RKO (cell line): ENCODE data around the gene PTCD1.
"Not testable (repeated sequence)": the region's sequence is repeated elsewhere in the genome, so short reads cannot be mapped to it uniquely, and the experiment has no call there.

ENCODE experiments used
- DNase-seq: peaks from one replicate; pipeline ENCODE4 v3.0.0-alpha.2; 2016; ENCODE audit warnings: low spot score

Gene PTCD1

DNA sequence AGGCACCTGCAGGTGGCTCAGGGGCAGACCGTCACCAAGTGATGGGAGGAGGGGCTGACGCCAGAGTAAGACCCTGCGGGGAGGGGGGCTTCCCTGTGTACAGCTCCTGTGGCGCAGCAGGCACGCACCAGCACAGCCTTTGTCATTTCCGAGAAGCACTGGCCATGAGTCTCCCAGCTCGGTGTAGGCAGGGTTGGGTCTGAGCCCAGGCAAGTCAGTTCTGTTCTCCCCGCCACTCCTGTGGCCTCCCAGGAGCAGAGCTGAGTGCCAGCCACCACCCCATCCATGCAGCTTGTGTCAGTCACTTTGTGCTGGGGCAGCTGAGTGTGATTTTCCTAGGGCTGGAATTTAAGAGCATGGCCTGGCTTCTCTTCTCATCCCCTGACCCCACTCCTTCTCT is 13.3 kb upstream of the PTCD1 start:
- DNase-seq: no peak

DNA sequence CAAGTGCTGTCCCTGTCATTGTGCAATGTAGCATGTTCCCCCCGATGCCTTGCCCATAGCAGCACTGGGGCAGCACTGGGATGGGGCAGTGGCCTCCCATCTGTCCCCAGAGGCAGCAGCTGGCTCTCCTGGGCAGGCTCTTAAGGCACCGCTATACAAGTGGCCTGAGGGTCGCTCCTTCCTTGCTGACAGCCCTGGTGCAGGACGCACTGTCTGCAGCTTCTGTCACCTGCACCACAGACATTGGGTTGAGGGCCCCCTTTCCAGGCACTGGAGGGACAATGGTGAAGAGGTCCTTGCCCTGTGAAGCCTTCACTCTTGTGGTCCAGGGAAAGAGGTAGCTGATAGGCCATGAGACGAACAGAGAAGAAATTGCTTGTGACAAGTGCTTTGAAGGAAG is 10.7 kb upstream of the PTCD1 start:
- peak; percentile 51 for DNase-seq

DNA sequence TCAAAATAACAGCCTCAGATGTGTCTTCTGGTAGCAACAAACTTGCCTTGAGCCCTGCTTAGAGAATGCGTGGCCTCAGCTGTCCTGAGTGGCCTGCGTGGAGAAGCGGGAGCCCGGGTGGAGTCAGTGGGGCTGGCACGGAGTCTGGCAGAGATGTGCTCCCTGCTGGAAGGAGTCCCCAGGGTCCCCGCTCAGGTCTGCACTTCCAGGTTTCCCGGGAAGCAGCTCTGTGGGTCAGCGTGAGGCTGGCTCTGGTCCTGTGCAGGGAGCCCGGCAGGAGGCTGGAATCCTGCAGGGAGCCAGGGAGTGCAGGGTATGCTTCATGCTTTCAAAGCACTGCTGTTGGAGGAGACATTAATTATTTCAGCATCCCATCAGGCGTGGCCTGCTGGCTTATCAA is 10.3 kb upstream of the PTCD1 start:
- no peak for DNase-seq

DNA sequence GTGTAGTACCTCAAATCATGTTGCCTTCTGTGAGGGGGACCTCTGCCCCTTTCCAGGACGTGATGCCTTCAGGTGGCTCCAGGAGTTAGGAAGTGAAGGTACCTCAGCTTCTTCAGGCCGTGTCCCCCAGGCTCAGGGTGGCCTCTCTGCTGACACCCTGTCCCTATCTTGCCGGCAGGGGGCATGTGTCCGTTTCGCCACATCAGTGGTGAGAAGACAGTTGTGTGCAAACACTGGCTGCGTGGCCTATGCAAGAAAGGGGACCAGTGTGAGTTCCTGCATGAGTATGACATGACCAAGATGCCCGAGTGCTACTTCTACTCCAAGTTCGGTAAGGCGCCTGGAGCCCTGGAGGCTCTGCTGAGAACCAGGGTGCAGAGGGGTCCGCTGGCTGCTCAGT is 9.3 kb upstream of the PTCD1 start:
- DNase-seq: no peak

DNA sequence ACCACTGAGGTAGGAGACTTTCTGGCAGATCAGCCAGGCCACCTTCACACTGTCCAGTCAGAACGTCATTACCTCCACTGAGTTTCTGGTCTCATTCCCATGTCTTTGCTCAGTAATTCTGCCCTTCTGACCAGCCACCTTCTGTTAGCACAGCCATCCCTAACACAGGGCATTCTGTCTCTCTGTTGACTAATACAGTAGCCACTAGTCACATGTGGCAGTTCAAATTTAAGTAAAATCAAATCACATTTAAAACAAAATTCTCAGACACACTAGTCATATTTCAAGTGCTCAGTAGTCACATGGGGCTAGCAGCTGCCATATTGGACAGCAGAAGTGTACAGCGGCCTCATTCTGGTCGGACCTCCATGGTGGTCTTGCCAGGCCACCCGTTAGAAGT is 7.5 kb upstream of the PTCD1 start:
- DNase-seq: peak; percentile 49

DNA sequence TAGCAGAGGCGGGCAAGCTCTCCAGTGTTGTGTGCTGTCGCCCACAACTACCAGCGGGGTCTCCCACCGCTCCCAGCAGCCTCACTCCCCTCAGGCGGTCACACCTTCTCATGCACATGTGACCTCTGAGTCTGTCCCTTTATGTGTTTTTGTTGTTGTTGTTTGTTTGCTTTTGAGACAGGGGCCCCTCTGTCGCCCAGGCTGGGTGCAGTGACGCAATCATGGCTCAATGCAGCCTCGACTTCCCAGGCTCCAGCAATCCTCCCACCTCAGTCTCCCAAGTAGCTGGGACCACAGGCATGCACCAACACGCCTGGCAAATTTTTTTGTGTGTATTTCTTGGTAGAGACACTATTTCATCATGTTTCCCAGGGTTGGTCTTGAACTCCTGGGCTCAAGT is 1.6 kb upstream of the PTCD1 start:
- peak; percentile 30 for DNase-seq

DNA sequence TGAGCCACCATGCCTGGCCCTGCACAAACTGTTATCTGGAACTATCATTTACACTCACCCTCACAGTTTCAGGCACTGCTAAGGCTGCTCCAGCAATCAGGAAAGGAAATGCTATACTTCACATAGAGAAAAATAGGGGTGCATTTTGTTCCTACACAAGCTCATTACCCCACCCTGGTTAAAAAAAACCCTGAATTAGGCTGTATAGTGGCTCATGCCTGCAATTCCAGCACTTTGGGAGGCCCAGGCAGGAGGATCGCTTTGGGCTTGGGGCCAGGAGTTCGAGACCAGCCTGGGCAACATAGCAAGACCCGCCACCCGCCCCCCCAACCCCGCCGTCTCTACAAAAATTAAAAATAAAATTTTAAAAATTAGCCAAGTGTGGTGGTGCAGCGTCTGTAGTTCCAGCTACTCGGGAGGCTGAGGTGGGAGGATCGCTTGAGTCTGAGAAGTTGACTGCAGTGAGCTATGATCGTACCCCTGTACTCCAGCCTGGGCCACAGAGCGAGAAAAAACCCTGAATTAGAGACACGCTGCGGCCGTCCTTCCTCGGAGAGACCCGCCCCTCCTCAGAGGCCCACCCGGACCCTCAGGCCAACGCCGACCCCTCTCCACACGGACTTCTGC is 539 bp downstream of the PTCD1 start:
- peak; percentile 37 for DNase-seq

DNA sequence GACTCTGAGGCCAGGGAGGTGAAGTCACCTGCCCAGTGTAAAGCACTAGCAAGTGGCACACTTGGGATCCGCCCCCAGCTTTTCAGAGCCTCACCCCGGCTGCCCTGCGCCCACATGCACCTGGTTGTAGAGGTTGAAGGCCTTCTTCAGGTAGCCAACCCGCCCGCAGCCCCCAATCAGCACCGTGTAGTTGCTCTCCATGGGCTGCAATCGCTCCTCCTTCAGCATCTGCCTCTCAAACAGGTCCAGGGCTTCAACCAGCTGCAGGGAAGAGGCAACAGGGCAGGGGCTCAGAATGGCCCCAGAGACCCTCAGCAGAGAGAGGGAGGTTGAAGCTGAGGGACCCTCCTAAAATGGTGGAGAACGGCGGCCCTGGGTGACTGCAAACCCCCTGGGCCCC is 5.4 kb downstream of the PTCD1 start:
- DNase-seq: no peak

DNA sequence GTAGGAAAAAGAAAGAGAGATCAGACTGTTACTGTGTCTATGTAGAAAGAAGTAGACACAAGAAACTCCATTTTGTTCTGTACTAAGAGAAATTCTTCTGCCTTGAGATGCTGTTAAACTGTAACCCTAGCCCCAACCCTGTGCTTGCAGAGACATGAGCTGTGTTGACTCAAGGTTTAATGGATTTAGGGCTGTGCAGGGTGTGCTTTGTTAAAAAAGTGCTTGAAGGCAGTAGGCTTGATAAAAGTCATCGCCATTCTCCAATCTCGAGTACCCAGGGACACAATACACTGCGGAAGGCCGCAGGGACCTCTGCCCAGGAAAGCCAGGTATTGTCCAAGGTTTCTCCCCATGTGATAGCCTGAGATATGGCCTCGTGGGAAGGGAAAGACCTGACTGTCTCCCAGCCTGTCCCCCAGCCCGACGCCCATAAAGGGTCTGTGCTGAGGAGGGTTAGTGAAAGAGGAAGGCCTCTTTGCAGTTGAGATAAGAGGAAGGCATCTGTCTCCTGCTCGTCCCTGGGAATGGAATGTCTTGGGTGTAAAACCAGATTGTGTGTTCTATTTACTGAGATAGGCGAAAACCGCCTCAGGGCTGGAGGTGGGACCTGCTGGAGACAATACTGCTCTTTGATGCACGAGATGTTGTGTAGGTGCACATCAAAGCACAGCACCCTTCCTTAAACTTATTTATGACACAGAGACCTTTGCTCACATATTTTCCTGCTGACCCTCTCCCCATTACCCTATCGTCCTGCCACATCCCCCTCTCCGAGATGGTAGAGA is 6.7 kb downstream of the PTCD1 start:
- DNase-seq: not testable (repeated sequence)

DNA sequence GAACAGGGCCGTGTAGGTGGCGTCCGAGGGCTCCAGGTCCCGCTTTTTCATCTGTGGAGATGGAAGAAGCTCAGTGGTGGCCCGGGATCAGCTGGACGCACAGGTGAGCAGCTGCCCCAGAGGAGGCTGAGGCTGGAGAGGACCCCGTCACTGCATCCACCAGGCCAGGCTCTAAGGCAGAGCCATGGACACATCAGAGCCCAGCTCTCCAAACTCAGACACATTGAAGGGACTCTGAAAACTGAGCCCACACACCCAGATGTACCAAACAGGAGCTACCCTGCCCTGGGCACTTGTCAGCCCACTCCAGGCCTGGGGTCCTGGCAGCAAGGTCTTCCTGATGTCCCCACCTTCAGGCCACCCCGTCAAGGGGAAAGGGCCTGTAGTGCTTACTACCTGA is 8.8 kb downstream of the PTCD1 start:
- no peak for DNase-seq

DNA sequence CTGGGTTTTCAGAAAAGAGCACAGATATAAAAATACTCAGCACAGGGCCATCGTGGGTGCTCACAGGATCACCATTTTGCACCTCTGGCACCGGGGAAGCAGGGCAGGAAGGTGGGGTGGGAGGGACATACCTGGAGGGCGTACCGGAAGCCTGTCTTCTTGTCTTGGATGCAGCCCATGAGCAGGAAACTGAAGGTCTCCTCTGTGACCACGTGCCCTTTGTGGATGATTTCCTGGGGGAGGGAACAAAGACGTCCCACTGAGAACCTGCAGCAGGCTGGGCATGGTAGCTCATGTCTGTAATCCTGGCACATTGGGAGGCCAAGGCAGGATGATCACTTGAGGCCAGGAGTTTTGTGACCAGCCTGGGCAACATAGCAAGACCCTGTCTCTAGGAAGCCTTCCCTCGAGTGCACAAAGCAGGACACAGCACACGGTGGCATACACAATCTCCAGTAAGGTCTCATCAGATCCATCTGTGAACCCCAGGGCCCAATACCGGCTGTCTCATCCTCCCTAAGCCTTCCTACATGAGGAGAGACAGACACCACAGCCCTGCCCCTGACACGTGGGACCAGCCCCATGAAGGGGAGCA is 9.5 kb downstream of the PTCD1 start:
- no peak for DNase-seq

DNA sequence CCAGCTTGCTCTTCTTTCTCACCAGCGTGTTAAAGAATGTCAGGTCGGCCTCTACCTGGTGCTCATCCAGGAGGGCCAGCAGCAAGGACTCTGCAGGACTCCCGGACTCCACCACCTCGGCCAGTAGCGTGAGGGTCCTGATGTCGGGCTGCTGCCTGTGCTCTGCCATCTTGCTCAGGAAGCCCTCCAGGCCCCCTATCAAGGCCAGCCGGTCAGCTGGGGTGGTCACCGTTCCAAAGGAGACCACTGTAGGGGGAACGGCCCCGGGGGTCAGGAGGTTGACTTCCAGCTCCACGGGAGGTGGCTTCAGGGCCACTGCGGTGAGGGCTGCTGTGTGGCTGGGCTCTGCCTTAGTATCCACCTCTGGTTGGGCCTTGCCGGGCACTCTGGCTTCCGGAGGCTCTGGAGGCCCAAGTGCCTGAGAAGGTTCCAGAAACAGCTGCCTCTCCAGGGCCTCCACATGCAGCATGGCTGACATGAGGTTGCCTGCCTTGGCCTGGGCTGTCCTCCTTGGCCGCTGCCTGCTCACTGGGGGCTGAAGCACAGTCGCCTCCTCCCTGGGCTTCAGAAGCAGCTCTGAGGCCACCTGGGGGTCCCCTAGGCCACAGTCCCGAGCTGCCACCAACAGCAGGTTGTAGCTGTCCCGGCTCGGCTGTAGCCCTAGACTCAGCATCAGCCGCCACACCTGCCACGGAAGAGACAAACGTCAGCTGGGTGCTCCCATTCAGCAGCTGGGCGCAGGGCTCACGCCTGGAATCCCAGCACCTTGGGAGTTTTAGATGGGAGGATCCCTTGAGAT is 13.5 kb downstream of the PTCD1 start:
- DNase-seq: no peak

DNA sequence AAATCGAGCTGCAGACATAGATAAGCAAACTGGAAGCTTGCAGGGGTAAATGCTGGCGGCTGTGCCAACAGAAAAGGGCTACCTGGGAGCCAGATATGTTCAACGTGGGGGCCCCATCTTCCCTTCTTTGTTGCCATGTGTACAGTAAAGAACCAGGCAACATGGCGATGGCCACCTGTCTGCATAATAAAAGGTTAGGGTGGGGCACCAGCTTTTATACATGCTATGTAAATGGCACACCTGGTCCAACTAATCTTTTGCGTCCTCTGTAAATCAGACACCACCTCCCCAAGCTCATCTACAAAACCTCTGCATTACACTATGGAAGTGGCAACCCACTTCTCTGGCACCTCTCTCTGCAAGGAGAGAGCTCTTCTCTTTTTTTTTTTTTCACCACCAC is 16.0 kb downstream of the PTCD1 start:
- no peak for DNase-seq

DNA sequence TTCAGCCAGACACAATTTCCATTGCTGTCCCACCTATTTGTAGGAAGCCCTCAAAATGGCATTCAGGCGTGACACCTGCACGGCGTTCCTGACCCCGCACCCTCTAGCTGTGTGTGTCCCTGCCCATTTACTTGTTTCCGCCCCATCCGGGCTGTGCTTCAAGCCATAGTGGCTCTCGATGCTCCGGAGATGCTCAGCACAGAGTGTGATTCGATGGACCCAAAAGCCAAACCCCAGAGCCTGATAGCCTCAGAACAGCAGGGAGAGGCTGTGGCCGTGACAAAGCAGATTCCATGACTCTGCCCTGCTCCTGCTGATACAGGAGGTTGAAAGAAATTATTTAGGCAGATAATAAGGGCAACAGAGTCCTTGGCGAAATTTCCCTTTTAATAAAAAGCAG is 16.4 kb downstream of the PTCD1 start:
- DNase-seq: no peak

DNA sequence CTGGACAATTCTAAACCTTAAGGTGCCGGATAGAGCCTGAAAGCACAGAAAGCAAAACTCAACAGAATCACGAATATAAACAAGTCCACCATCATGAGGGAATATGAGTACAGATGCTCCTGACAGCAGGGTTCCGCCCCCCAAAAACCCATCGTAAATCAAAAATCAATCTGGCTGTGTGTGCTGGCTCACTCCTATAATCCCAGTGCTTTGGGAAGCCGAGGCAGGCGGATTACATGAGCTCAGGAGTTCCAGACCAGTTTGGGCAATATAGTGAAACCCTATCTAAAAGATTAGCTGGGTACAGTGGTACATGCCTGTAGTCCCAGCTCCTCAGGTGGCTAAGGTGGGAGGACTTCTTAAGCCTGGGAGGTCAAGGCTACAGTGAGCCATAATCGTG is 17.6 kb downstream of the PTCD1 start:
- DNase-seq: no peak

DNA sequence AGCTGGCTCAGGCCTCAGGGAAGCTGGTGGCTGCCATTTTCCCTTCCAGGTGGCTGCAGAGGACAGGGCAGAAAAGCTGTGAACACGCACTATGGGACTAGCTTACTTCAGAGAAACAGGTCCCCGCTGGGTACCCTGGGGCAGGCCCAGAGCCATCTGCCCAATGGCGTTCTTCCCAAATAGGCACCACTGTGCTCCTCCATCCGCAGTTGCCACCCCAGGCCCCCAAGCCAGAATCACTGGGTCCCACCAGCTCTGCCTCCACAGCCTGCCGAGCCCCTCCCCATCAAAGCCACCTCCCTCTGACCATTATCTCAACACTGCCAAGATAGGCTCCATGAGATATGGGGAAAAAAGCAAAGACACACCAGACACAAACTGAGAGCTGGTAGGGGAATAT is 18.4 kb downstream of the PTCD1 start:
- no peak for DNase-seq

DNA sequence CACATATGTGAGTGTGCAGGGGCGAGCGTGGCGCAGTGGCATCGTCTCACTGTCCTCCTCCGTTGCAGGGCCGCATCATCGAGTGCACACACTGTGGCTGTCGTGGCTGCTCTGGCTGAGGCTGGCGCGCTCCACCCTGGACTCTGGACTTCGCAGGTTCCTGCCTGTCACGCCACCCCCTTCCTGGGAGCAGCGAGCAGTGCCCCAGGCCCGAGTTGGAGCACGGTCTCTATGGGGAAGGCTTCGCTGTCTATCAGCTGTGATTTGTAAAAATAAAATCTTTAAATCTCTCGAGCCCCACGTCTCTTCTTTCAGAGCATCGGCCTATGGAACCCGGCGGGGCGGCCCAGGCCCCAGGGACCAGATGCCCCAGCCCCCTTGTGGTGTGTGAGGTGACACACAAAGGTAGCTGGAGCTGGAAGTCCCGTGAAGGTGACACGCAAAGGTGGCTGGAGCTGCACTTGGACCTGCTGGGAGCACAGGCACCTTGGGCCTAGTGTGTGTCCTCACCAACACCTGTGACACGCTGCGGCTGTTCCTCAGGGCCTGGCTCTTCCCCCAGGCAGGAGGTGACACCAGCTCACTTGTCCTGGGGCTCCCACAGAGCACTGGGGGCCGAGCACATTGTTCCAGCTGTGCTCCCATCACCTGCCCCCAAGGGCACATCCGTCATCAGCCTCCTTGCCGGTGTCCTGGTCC is 19.1 kb downstream of the PTCD1 start:
- no peak for DNase-seq

DNA sequence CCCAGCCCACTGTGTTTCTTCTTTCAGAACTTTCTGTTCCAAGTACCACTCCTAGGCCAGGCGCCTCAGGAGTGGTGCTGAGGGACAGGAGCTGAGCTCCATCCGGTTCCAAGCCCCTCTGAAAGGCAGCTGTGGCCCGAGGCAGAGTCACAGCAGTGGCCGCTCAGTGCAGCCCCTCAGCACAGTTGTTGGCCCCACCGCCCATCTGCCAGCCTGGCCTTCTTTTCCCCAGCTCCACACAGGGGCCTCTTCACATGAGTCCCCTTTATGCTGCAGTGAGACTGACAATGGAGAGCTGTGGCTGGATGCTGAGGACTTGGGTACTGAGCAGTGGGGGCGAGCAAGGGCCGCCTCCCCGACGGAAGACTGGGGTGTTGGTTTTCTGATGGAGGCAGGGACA is 20.3 kb downstream of the PTCD1 start:
- DNase-seq: no peak

DNA sequence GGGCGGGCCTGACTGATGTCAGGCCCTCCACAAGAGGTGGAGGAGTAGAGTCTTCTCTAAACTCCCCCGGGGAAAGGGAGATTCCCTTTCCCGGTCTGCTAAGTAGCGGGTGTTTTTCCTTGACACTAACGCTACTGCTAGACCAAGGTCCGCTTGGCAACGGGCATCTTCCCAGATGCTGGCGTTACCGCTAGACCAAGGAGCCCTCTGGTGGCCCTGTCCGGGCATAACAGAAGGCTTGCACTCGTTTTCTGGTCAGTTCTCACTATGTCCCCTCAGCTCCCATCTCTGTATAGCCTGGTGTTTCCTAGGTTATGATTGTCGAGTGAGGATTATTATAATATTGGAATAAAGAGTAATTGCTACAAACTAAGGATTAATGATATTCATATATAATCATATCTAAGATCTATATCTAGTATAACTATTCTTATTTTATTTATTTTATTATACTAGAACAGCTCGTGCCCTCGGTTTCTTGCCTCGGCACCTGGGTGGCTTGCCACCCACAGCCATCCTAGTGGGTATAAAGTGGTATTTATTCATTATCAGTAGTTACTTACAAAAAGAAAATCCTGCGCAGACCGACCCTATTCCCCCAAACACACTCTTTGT is 23.0 kb downstream of the PTCD1 start:
- DNase-seq: peak; percentile 85

DNA sequence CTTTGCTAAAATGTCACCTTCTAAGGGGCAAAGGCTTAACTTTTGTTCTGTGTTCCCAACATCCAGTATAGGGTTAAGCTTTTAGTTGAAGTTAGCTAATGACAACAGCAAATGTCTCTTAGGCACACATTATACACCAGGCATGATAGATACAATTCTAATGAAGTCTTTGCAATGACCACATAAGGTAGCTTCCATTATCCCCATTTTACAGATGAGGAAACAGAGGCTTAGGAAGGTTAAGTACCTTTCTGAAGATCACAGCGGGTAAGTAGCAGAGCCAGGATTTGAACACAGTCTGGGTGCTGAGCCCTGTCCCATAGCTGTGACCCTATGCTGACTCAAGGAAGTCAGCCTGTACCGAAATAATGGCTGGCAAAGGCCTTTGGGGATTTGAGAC is 28.0 kb downstream of the PTCD1 start:
- no peak for DNase-seq

DNA sequence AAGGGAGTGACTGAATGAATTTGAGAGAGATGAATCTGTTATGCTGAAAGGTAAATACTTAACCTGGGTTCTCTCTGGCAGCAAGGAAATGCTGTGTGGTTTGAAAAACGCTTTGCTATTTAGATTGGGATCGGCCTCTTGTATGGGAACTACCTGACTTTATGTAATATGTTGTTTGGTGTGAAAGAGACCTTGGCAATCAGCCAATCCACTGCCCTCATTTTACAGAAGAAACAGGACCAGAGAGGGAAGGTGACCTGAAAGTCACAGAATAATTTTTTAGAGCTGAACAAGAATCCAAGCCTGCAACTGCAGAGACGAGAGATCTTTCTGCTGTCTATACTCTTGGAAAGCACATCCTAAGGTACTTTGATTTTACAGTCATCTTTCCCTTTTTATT is 28.8 kb downstream of the PTCD1 start:
- peak; percentile 48 for DNase-seq

DNA sequence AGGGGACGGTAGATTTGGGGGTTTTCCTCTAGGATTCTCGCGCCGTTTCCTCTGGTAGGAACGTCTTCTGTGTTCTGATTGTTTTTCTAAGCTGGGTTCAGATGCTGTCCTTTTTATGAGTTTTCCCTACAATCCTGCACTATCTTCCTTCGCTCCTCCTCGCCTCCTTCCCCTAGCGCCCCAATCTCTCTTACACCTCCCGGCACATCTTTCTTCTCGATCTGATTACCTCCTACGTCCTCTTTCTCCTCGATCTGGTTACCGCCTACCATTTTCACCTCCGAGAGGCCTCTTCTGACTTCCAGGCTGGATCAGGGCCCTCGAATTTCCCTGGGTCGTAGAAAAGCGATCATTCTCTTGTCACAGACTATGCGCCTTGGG is 29.4 kb downstream of the PTCD1 start:
- peak; percentile 51 for DNase-seq
